IMR-90 (cell line): ENCODE data around the gene EPB41L4A. TPM values are rescaled to one million over a fixed set of nuclear protein-coding genes. Genes with fewer than 3 reads are reported as not detected.

Source experiments
- ATAC-seq: fragments of 200-7000 bp; cut with Tn5 transposase; 2 replicates; pipeline ENCODE4 v1.9.1; 2020; ENCODE audit warnings: low read depth, mild to moderate bottlenecking, moderate library complexity
- BruUV-seq: library from RNA; stranded (reverse); fragments of 400-500 nt; replicated peaks from 2 replicates; lab custom pipeline; 2021; lab: Mats Ljungman, UMichigan
- CTCF ChIA-PET: fragments of 300-600 bp; formaldehyde crosslinking; extraction: SDS; loops from one replicate; lab custom pipeline; 2021; ENCODE audit warnings: antibody characterized with exemption; lab: Yijun Ruan, JAX
- POLR2A ChIA-PET: fragments of 300-600 bp; sonication (Branson Sonifier 250); formaldehyde crosslinking; loops from one replicate; lab custom pipeline; 2022; ENCODE audit warnings: antibody characterized with exemption; ENCODE audit not compliant: unreplicated experiment; lab: Charles Lee
- DNase-seq: peaks from one replicate; pipeline ENCODE4 v3.0.0; 2013
- H2AFZ ChIP-seq: replicated peaks from 2 replicates; pipeline ENCODE3; 2013; ENCODE audit warnings: low read length, mild to moderate bottlenecking; ENCODE audit not compliant: poor library complexity
- H2AK5ac ChIP-seq: 2 replicates; pipeline ENCODE4 v1.6.1; 2013; ENCODE audit warnings: low read depth, low read length, inconsistent platforms
- H2AK9ac ChIP-seq: replicated peaks from 2 replicates; pipeline ENCODE3; 2013; ENCODE audit warnings: mild to moderate bottlenecking, low read depth, low read length, moderate library complexity; ENCODE audit not compliant: poor library complexity
- H2BK120ac ChIP-seq: 2 replicates; pipeline ENCODE4 v1.6.1; 2013; ENCODE audit warnings: low read depth, low read length, inconsistent platforms
- H2BK15ac ChIP-seq: 3 replicates; pipeline ENCODE4 v1.6.1; 2013; ENCODE audit warnings: low read depth, low read length, inconsistent platforms
- H2BK20ac ChIP-seq: 2 replicates; pipeline ENCODE4 v1.6.1; 2013; ENCODE audit warnings: low read depth, mild to moderate bottlenecking, inconsistent platforms, low read length, moderate library complexity
- H2BK5ac ChIP-seq: 2 replicates; pipeline ENCODE4 v1.6.1; 2013; ENCODE audit warnings: mild to moderate bottlenecking, low read depth, low read length, inconsistent platforms; ENCODE audit not compliant: poor library complexity, severe bottlenecking
- H3K14ac ChIP-seq: replicated peaks from 2 replicates; pipeline ENCODE4 v1.6.1; 2013; ENCODE audit warnings: low read depth, low read length, inconsistent platforms
- H3K18ac ChIP-seq: 2 replicates; pipeline ENCODE4 v1.6.1; 2013; ENCODE audit warnings: low read depth, low read length, control low read depth
- H3K23ac ChIP-seq: 2 replicates; pipeline ENCODE4 v1.6.1; 2013; ENCODE audit warnings: low read depth, low read length, inconsistent platforms
- H3K27ac ChIP-seq: 2 replicates; pipeline ENCODE4 v1.5.1; 2013; ENCODE audit warnings: mild to moderate bottlenecking, control low read depth, low read length; ENCODE audit not compliant: insufficient read depth
- H3K27me3 ChIP-seq: 2 replicates; pipeline ENCODE4 v1.6.1; 2013; ENCODE audit warnings: low read length; ENCODE audit not compliant: control insufficient read depth, insufficient read depth
- H3K36me3 ChIP-seq: 2 replicates; pipeline ENCODE4 v1.6.1; 2013; ENCODE audit warnings: low read length, mixed read lengths; ENCODE audit not compliant: control insufficient read depth, insufficient read depth
- H3K4ac ChIP-seq: 2 replicates; pipeline ENCODE4 v1.6.1; 2013; ENCODE audit warnings: low read depth, low read length, inconsistent platforms
- H3K4me1 ChIP-seq: 2 replicates; pipeline ENCODE4 v1.6.1; 2013; ENCODE audit warnings: low read length, mixed read lengths; ENCODE audit not compliant: control insufficient read depth, insufficient read depth
- H3K4me2 ChIP-seq: 2 replicates; pipeline ENCODE4 v1.6.1; 2013; ENCODE audit warnings: low read depth, mild to moderate bottlenecking, control low read depth, low read length, moderate library complexity
- H3K4me3 ChIP-seq: 2 replicates; pipeline ENCODE4 v1.5.1; 2013; ENCODE audit warnings: low read depth, mild to moderate bottlenecking, control low read depth, low read length, moderate library complexity; ENCODE audit not compliant: insufficient read depth
- H3K56ac ChIP-seq: 2 replicates; pipeline ENCODE4 v1.6.1; 2013; ENCODE audit warnings: low read length, inconsistent platforms; ENCODE audit not compliant: insufficient read depth; ENCODE audit errors: extremely low read depth
- H3K79me1 ChIP-seq, 2 experiments: 2 replicates each; pipeline ENCODE4 v1.6.1; 2013; ENCODE audit warnings: low read length in 2 of 2, inconsistent platforms in 1 of 2, low read depth in 1 of 2
- H3K9ac ChIP-seq: 2 replicates; pipeline ENCODE4 v1.6.1; 2013; ENCODE audit warnings: low read depth, low read length, control low read depth
- H3K9me1 ChIP-seq: 2 replicates; pipeline ENCODE4 v1.6.1; 2013; ENCODE audit warnings: low read length, inconsistent platforms; ENCODE audit not compliant: insufficient read depth
- H3K9me3 ChIP-seq: 2 replicates; pipeline ENCODE4 v1.6.1; 2013; ENCODE audit warnings: low read length; ENCODE audit not compliant: control insufficient read depth, insufficient read depth
- H4K20me1 ChIP-seq: 2 replicates; pipeline ENCODE4 v1.6.1; 2013; ENCODE audit warnings: low read length, inconsistent platforms; ENCODE audit not compliant: insufficient read depth
- H4K5ac ChIP-seq: 2 replicates; pipeline ENCODE4 v1.6.1; 2013; ENCODE audit warnings: mild to moderate bottlenecking, low read depth, low read length, control low read depth
- H4K8ac ChIP-seq, 2 experiments: 2 replicates each; pipeline ENCODE4 v1.6.1; 2013; ENCODE audit warnings: low read depth in 2 of 2, low read length in 2 of 2, control low read depth in 1 of 2, inconsistent platforms in 1 of 2
- H4K91ac ChIP-seq: 2 replicates; pipeline ENCODE4 v1.6.1; 2013; ENCODE audit warnings: low read depth, low read length, inconsistent platforms; ENCODE audit not compliant: insufficient read depth
- BHLHE40 ChIP-seq: fragments of 150-350 bp; IDR thresholded peaks from 2 replicates; pipeline ENCODE4 v1.6.1; 2016; ENCODE audit warnings: mild to moderate bottlenecking, low read depth, low read length
- CEBPB ChIP-seq: IDR thresholded peaks from 2 replicates; pipeline ENCODE4 v1.6.1; 2012; ENCODE audit warnings: low read depth, low read length, improper control_type of control experiment
- CHD1 ChIP-seq: IDR thresholded peaks from 2 replicates; pipeline ENCODE4 v1.6.1; 2012; ENCODE audit warnings: low read depth, low read length, improper control_type of control experiment
- CTCF ChIP-seq: conservative IDR thresholded peaks from 2 replicates; pipeline ENCODE4 v1.5.1; 2012; ENCODE audit warnings: mild to moderate bottlenecking, low read depth, low read length, improper control_type of control experiment
- ELK1 ChIP-seq: fragments of 150-350 bp; IDR thresholded peaks from 2 replicates; pipeline ENCODE4 v1.6.1; 2016; ENCODE audit warnings: low read depth, mild to moderate bottlenecking, low read length, moderate library complexity, borderline replicate concordance
- FOS ChIP-seq: fragments of 150-350 bp; IDR thresholded peaks from 2 replicates; pipeline ENCODE4 v1.6.1; 2016; ENCODE audit warnings: low read depth, low read length
- MAFK ChIP-seq: IDR thresholded peaks from 2 replicates; pipeline ENCODE4 v1.6.1; 2012; ENCODE audit warnings: low read depth, low read length, improper control_type of control experiment
- MAZ ChIP-seq: IDR thresholded peaks from 2 replicates; pipeline ENCODE4 v1.6.1; 2012; ENCODE audit warnings: low read depth, mild to moderate bottlenecking, low read length, improper control_type of control experiment, moderate library complexity, borderline replicate concordance
- MXI1 ChIP-seq: IDR thresholded peaks from 2 replicates; pipeline ENCODE4 v1.6.1; 2012; ENCODE audit warnings: low read depth, mild to moderate bottlenecking, low read length, moderate library complexity, borderline replicate concordance
- NFE2L2 ChIP-seq: fragments of 150-350 bp; IDR thresholded peaks from 2 replicates; pipeline ENCODE4 v1.6.1; 2016; ENCODE audit warnings: low read depth, mild to moderate bottlenecking, low read length
- POLR2A ChIP-seq: IDR thresholded peaks from 2 replicates; pipeline ENCODE4 v1.6.1; 2012; ENCODE audit warnings: mild to moderate bottlenecking, low read depth, low read length
- RAD21 ChIP-seq: IDR thresholded peaks from 2 replicates; pipeline ENCODE4 v1.6.1; 2012; ENCODE audit warnings: low read length, improper control_type of control experiment
- RCOR1 ChIP-seq: IDR thresholded peaks from 2 replicates; pipeline ENCODE4 v1.6.1; 2012; ENCODE audit warnings: mild to moderate bottlenecking, low read length, improper control_type of control experiment; ENCODE audit not compliant: insufficient replicate concordance
- RFX5 ChIP-seq: IDR thresholded peaks from 2 replicates; pipeline ENCODE4 v1.8.0; 2012; ENCODE audit warnings: low read depth, mild to moderate bottlenecking, low read length, moderate library complexity
- SMC3 ChIP-seq: fragments of 150-350 bp; IDR thresholded peaks from 2 replicates; pipeline ENCODE4 v1.6.1; 2016; ENCODE audit warnings: low read depth, mild to moderate bottlenecking, antibody characterized with exemption, low read length, moderate library complexity
- dilution Hi-C: fragments of 300-500 bp; cut with HindIII; formaldehyde crosslinking; loops from one replicate; pipeline ENCODE4 v1.14.3; 2018; ENCODE audit warnings: low sequenced_read_pairs; ENCODE audit not compliant: unreplicated experiment
- in situ Hi-C: fragments of 300-500 bp; cut with MboI; formaldehyde crosslinking; loops from 3 replicates; pipeline ENCODE4 v1.14.3; 2019; ENCODE audit warnings: low sequenced_read_pairs, inconsistent platforms, mixed read lengths
- intact Hi-C: fragments of 100-400 bp; cut with micrococcal nuclease; formaldehyde crosslinking; loops from 2 replicates; pipeline ENCODE4 v1.10.0; 2022
- polyA plus RNA-seq, 3 experiments: library from polyadenylated mRNA; depleted of rRNA; stranded (reverse); fragments of >200 nt; gene quantifications; 2 replicates each; pipeline ENCODE4 v1.2.3, GENCODE V29; 2012; ENCODE audit warnings: low replicate concordance in 1 of 3
- total RNA-seq: library from RNA; depleted of rRNA; stranded (reverse); fragments of >200 nt; gene quantifications from 2 replicates; pipeline ENCODE4 v1.2.3, GENCODE V29; 2012
- TF ChIP-seq, protein P1 (sequence below): fragments of 150-350 bp; IDR thresholded peaks from 2 replicates; pipeline ENCODE4 v1.6.1; 2017; ENCODE audit warnings: mild to moderate bottlenecking, antibody characterized with exemption, low read length, low read depth

EPB41L4A gene
- total and polyA plus RNA-seq, 2 of the 4 experiments (the other 2 are of a cell fraction): under 0.01 to 0.02 TPM

DNA sequence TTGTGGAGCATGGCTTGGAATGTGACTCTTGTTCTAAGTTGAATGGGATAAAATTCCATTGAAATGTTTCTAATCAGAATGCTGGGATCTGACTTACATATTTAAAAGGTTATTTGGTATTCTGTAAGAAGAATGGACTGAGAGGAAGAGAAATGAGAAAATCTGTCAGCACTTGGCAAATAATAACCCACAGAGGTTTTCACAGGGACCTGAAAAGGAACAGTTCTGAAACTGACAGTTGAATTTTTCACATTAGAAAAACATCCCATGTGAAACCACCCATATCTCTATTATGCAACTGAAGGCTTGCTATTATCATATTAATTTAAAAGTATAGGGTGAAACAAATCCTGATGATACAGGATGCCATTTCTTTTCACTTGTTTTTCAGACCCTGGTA lies 302.7 kb downstream of the EPB41L4A start:
- Histone ChIP-seq H3K9ac (no peak overlapping the region), H3K56ac (no peak overlapping the region), H2AFZ (no peak overlapping the region), H2BK120ac (no peak overlapping the region), H4K91ac (no peak overlapping the region), H2BK5ac (no peak overlapping the region), H3K9me1 (no peaks in the 10 kb centered on the region), H3K36me3 (no peaks in the 10 kb centered on the region), H3K23ac (no peak overlapping the region), H2AK5ac (no peak overlapping the region), H3K9me3 (peaks cover 6% of the 10 kb centered on the region), H3K27me3 (no peaks in the 10 kb centered on the region), H3K4me2 (no peak overlapping the region), H3K4me1 (no peaks in the 10 kb centered on the region), H3K27ac (no peak overlapping the region), H3K4me3 (no peak overlapping the region), H2BK20ac (no peak overlapping the region), H3K79me1 (no peaks in the 10 kb centered on the region), H4K5ac (no peak overlapping the region), H3K4ac (no peak overlapping the region), H2AK9ac (no peak overlapping the region), H4K8ac (no peak overlapping the region), H2BK15ac (no peak overlapping the region), H4K20me1 (no peaks in the 10 kb centered on the region), H3K18ac (no peak overlapping the region), H3K14ac (no peak overlapping the region)
- intact Hi-C loops (no loop called here), dilution Hi-C loops (no loop called here), in situ Hi-C loops (no loop called here)
- ChIA-PET POLR2A (no interaction called here), CTCF (no interaction called here)
- TF ChIP-seq, protein P1, sequence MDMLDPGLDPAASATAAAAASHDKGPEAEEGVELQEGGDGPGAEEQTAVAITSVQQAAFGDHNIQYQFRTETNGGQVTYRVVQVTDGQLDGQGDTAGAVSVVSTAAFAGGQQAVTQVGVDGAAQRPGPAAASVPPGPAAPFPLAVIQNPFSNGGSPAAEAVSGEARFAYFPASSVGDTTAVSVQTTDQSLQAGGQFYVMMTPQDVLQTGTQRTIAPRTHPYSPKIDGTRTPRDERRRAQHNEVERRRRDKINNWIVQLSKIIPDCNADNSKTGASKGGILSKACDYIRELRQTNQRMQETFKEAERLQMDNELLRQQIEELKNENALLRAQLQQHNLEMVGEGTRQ: no peak
- TF ChIP-seq SMC3 (no peak), RAD21 (no peak), RCOR1 (no peak), MXI1 (no peak), MAZ (no peak), BHLHE40 (no peak), FOS (no peak), CTCF (no peak), NFE2L2 (no peak), POLR2A (no peak), RFX5 (no peak), CEBPB (no peak), ELK1 (no peak), MAFK (no peak), CHD1 (no peak)
- no peak for ATAC-seq
- DNase-seq: no peak
- BruUV-seq: no TSS peak
